HEK293 (cell line): ENCODE measurements around the gene CTBP2.

Source experiments
- CTCF ChIA-PET: fragments of 350-600 bp; formaldehyde crosslinking; extraction: SDS; loops from one replicate; lab custom pipeline; 2021; ENCODE audit warnings: antibody characterized with exemption; lab: Yijun Ruan, JAX
- POLR2A ChIA-PET: fragments of 300-600 bp; formaldehyde crosslinking; extraction: SDS; loops from one replicate; lab custom pipeline; 2020; ENCODE audit warnings: antibody characterized with exemption, inconsistent platforms; lab: Yijun Ruan, JAX
- H3K27ac ChIP-seq: fragments of 200-500 bp; sonication (Bioruptor generic); 2 replicates; pipeline ENCODE4 v1.5.1; 2014; ENCODE audit warnings: low read depth, low read length, control low read depth, inconsistent platforms; ENCODE audit errors: extremely low read depth
- H3K36me3 ChIP-seq, 2 experiments: fragments of 200-500 bp in 1 of 2; sonication (Bioruptor generic) in 1 of 2; 1 replicate in 1 of 2; 2 replicates in 1 of 2; pipeline ENCODE4 v1.5.1; 2014 to 2017; ENCODE audit warnings: inconsistent platforms in 2 of 2, low read length in 2 of 2; ENCODE audit not compliant: control insufficient read depth in 2 of 2, insufficient read depth in 1 of 2
- H3K4me1 ChIP-seq: fragments of 200-500 bp; sonication (Bioruptor generic); 2 replicates; pipeline ENCODE4 v1.5.1; 2014; ENCODE audit warnings: mild to moderate bottlenecking, low read length, inconsistent platforms; ENCODE audit not compliant: control insufficient read depth, insufficient read depth
- H3K4me3 ChIP-seq: 2 replicates; pipeline ENCODE4 v1.5.1; 2011; ENCODE audit warnings: low read depth, mild to moderate bottlenecking, control low read depth, low read length, moderate library complexity
- H3K9me3 ChIP-seq: fragments of 200-500 bp; sonication (Bioruptor generic); 2 replicates; pipeline ENCODE4 v1.5.1; 2014; ENCODE audit warnings: low read depth, low read length, inconsistent platforms; ENCODE audit not compliant: control insufficient read depth, insufficient read depth
- KLF16 ChIP-seq: fragments of 450-650 bp; formaldehyde crosslinking; IDR thresholded peaks from 2 replicates; pipeline ENCODE4 v1.5.1; 2017; ENCODE audit warnings: missing biosample characterization, missing genetic modification characterization
- WT1 ChIP-seq: fragments of 450-650 bp; formaldehyde crosslinking; IDR thresholded peaks from 2 replicates; pipeline ENCODE4 v1.5.1; 2016; ENCODE audit warnings: missing biosample characterization, missing genetic modification characterization
- ZBTB8A ChIP-seq: fragments of 450-650 bp; formaldehyde crosslinking; IDR thresholded peaks from 2 replicates; pipeline ENCODE4 v1.5.1; 2016; ENCODE audit warnings: missing biosample characterization, missing genetic modification characterization
- ZEB2 ChIP-seq: fragments of 450-650 bp; formaldehyde crosslinking; IDR thresholded peaks from 2 replicates; pipeline ENCODE4 v1.5.1; 2016; ENCODE audit warnings: missing biosample characterization, missing genetic modification characterization
- ZFP69B ChIP-seq: fragments of 450-650 bp; formaldehyde crosslinking; IDR thresholded peaks from 2 replicates; pipeline ENCODE4 v1.5.1; 2016; ENCODE audit warnings: missing biosample characterization, missing genetic modification characterization
- ZNF248 ChIP-seq: fragments of 450-650 bp; formaldehyde crosslinking; IDR thresholded peaks from 2 replicates; pipeline ENCODE4 v1.5.1; 2017; ENCODE audit warnings: missing biosample characterization, missing genetic modification characterization
- ZNF292 ChIP-seq: fragments of 450-650 bp; formaldehyde crosslinking; IDR thresholded peaks from 2 replicates; pipeline ENCODE4 v1.5.1; 2016; ENCODE audit warnings: low read depth, missing biosample characterization, missing genetic modification characterization, borderline replicate concordance
- ZNF341 ChIP-seq: fragments of 450-650 bp; formaldehyde crosslinking; IDR thresholded peaks from 2 replicates; pipeline ENCODE4; 2016; ENCODE audit warnings: low read depth, missing biosample characterization, missing genetic modification characterization
- ZNF501 ChIP-seq: fragments of 450-650 bp; formaldehyde crosslinking; IDR thresholded peaks from 2 replicates; pipeline ENCODE4 v1.5.1; 2016; ENCODE audit warnings: missing biosample characterization, missing genetic modification characterization
- ZNF670 ChIP-seq: fragments of 450-650 bp; formaldehyde crosslinking; IDR thresholded peaks from 2 replicates; pipeline ENCODE4 v1.5.1; 2016; ENCODE audit warnings: missing biosample characterization, missing genetic modification characterization, low read depth
- ZNF76 ChIP-seq: fragments of 450-650 bp; formaldehyde crosslinking; IDR thresholded peaks from 2 replicates; pipeline ENCODE4; 2016; ENCODE audit warnings: low read depth, missing biosample characterization, missing genetic modification characterization, borderline replicate concordance
- ZNF830 ChIP-seq: fragments of 450-650 bp; IDR thresholded peaks from 2 replicates; pipeline ENCODE4 v1.5.0; 2018; ENCODE audit warnings: missing biosample characterization, missing genetic modification characterization, low read depth, mild to moderate bottlenecking, moderate library complexity
- TF ChIP-seq, protein P1 (sequence below): fragments of 450-650 bp; formaldehyde crosslinking; IDR thresholded peaks from 2 replicates; pipeline ENCODE4 v1.5.1; 2016; ENCODE audit warnings: missing biosample characterization, missing genetic modification characterization
- TF ChIP-seq, protein P2 (sequence below): fragments of 450-650 bp; formaldehyde crosslinking; IDR thresholded peaks from 2 replicates; pipeline ENCODE4 v1.5.1; 2016; ENCODE audit warnings: missing biosample characterization, missing genetic modification characterization
- TF ChIP-seq, protein P3 (sequence below): fragments of 450-650 bp; formaldehyde crosslinking; IDR thresholded peaks from 2 replicates; pipeline ENCODE4 v1.5.1; 2017; ENCODE audit warnings: missing biosample characterization, missing genetic modification characterization
- TF ChIP-seq, protein P4 (sequence below): fragments of 450-650 bp; formaldehyde crosslinking; IDR thresholded peaks from 2 replicates; pipeline ENCODE4 v1.5.1; 2017; ENCODE audit warnings: missing biosample characterization, mild to moderate bottlenecking, missing genetic modification characterization, moderate library complexity
- TF ChIP-seq, protein P5 (sequence below): IDR thresholded peaks from 2 replicates; pipeline ENCODE4 v1.6.1; 2011; ENCODE audit warnings: mild to moderate bottlenecking, low read depth, low read length, borderline replicate concordance
- TF ChIP-seq, protein P6 (sequence below): fragments of 450-650 bp; formaldehyde crosslinking; IDR thresholded peaks from 2 replicates; pipeline ENCODE4 v1.5.1; 2016; ENCODE audit warnings: missing biosample characterization, missing genetic modification characterization

CTBP2 gene

DNA sequence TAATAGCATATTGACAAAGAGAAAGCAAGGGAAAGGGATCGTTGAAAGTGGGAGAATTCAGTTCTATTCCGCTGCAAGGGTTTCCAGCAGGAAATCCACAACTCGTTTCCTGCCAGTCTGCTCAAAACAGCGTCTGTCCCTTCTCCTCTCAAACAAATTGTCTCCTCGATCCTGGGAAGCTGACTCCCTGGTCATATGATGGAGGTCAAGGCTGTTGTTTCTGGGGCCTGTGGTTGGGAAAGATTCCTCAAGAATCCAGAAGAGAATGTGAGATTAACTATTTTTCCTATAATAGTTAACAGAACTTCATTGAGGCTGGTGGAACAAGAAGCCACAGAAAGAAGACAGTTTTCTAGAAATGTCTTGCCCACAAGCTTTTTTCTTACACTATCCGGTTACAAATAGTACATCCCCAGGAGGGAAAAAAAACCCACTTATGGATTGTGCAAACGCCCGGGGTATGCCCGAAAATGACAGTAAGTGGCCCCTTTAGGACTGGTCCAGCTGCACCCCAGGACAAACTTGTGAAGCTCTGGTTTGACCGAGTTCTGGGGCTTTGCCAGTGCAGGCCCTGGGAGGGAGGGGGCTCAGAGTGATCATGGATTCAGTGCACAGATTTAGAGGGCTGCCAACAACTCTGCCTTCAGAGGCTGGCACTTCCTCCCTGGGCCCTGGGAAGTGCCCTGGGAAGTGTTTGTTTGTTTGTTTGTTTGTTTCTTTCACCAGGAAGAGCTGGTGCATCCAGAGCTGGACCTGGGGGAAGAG, 49.4 kb upstream of the CTBP2 start:
- H3K4me1 ChIP-seq, result no peaks in the 10 kb centered on the region
- CTCF ChIA-PET, result interaction anchor here (0.6 kb wide), 1 partner anchor 1780 kb away, joined by 3 read pairs; no protein-coding TSS in a partner anchor
- TF ChIP-seq, protein P1, sequence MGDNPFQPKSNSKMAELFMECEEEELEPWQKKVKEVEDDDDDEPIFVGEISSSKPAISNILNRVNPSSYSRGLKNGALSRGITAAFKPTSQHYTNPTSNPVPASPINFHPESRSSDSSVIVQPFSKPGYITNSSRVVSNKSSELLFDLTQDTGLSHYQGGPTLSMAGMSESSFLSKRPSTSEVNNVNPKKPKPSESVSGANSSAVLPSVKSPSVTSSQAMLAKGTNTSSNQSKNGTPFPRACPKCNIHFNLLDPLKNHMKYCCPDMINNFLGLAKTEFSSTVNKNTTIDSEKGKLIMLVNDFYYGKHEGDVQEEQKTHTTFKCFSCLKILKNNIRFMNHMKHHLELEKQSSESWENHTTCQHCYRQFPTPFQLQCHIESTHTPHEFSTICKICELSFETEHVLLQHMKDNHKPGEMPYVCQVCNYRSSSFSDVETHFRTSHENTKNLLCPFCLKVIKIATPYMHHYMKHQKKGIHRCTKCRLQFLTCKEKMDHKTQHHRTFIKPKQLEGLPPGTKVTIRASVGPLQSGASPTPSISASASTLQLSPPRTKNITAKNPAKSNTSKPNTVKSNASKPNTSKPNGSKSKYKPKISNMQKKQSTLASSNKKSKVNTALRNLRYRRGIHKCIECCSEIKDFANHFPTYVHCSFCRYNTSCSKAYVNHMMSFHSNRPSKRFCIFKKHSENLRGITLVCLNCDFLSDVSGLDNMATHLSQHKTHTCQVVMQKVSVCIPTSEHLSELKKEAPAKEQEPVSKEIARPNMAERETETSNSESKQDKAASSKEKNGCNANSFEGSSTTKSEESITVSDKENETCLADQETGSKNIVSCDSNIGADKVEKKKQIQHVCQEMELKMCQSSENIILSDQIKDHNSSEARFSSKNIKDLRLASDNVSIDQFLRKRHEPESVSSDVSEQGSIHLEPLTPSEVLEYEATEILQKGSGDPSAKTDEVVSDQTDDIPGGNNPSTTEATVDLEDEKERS, result no peak
- no peak for TF ChIP-seq KLF16 (tag by site-specific recombination)
- TF ChIP-seq, protein P2, sequence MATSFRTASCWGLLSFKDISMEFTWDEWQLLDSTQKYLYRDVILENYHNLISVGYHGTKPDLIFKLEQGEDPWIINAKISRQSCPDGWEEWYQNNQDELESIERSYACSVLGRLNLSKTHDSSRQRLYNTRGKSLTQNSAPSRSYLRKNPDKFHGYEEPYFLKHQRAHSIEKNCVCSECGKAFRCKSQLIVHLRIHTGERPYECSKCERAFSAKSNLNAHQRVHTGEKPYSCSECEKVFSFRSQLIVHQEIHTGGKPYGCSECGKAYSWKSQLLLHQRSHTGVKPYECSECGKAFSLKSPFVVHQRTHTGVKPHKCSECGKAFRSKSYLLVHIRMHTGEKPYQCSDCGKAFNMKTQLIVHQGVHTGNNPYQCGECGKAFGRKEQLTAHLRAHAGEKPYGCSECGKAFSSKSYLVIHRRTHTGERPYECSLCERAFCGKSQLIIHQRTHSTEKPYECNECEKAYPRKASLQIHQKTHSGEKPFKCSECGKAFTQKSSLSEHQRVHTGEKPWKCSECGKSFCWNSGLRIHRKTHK (tag by site-specific recombination), result no peak
- POLR2A ChIA-PET, result no interaction called here
- no peak overlapping the region for H3K27ac ChIP-seq
- H3K36me3 ChIP-seq, result no peaks in the 10 kb centered on the region
- H3K9me3 ChIP-seq, result no peaks in the 10 kb centered on the region
- H3K4me3 ChIP-seq, result no peak overlapping the region

DNA sequence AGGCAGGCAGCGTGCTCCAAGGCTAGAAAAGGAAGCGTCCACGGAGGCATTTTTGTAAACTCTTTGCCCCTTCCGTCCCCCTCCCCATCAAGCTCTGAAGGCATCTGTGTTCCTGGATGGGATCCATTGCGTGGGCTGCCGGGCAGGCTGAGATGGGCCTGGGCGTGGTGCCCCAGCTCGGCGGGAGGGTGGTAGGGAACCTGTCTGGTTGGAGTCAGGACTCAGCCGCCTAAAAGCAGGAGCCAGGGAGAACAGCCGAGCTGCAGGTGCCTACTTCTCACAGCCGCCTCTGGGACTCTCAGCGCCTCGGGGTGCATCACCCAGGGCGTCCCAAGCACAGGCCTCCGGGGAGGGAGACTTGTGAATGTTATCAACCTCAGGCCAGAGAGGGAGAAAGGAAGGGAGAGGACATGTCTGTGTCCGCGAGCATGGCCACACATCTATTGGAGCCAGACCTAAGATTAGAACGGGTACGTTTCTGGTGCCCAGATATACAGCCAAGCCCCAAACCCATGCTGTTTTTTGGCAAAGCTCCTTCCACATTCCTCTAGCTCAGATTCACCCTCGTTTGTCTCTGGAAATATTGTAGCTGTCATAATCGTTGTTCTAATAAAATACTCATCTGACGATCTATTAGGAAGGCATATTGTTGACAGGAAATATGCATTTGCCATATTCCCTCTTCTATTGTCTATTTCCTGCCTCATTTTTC, 48.6 kb upstream of the CTBP2 start:
- Histone ChIP-seq H3K4me1 (no peaks in the 10 kb centered on the region), H3K27ac (no peak overlapping the region), H3K9me3 (no peaks in the 10 kb centered on the region), H3K36me3 (no peaks in the 10 kb centered on the region), H3K4me3 (no peak overlapping the region)
- CTCF ChIA-PET, result no interaction called here
- TF ChIP-seq, protein P3, sequence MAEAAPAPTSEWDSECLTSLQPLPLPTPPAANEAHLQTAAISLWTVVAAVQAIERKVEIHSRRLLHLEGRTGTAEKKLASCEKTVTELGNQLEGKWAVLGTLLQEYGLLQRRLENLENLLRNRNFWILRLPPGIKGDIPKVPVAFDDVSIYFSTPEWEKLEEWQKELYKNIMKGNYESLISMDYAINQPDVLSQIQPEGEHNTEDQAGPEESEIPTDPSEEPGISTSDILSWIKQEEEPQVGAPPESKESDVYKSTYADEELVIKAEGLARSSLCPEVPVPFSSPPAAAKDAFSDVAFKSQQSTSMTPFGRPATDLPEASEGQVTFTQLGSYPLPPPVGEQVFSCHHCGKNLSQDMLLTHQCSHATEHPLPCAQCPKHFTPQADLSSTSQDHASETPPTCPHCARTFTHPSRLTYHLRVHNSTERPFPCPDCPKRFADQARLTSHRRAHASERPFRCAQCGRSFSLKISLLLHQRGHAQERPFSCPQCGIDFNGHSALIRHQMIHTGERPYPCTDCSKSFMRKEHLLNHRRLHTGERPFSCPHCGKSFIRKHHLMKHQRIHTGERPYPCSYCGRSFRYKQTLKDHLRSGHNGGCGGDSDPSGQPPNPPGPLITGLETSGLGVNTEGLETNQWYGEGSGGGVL (tag by site-specific recombination), result no peak
- TF ChIP-seq ZFP69B (tag by site-specific recombination), result no peak
- TF ChIP-seq ZNF76 (tag by site-specific recombination), result no peak
- TF ChIP-seq, protein P4, sequence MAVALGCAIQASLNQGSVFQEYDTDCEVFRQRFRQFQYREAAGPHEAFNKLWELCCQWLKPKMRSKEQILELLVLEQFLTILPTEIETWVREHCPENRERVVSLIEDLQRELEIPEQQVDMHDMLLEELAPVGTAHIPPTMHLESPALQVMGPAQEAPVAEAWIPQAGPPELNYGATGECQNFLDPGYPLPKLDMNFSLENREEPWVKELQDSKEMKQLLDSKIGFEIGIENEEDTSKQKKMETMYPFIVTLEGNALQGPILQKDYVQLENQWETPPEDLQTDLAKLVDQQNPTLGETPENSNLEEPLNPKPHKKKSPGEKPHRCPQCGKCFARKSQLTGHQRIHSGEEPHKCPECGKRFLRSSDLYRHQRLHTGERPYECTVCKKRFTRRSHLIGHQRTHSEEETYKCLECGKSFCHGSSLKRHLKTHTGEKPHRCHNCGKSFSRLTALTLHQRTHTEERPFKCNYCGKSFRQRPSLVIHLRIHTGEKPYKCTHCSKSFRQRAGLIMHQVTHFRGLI (tag by site-specific recombination), result no peak
- TF ChIP-seq ZNF501 (tag by site-specific recombination), result no peak
- no peak for TF ChIP-seq ZBTB8A (tag by site-specific recombination)
- TF ChIP-seq ZNF670 (tag by site-specific recombination), result no peak
- no peak for TF ChIP-seq ZNF292
- TF ChIP-seq ZEB2 (tag by site-specific recombination), result no peak
- TF ChIP-seq ZNF248, result no peak
- TF ChIP-seq, protein P5, sequence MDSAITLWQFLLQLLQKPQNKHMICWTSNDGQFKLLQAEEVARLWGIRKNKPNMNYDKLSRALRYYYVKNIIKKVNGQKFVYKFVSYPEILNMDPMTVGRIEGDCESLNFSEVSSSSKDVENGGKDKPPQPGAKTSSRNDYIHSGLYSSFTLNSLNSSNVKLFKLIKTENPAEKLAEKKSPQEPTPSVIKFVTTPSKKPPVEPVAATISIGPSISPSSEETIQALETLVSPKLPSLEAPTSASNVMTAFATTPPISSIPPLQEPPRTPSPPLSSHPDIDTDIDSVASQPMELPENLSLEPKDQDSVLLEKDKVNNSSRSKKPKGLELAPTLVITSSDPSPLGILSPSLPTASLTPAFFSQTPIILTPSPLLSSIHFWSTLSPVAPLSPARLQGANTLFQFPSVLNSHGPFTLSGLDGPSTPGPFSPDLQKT, result no peak
- no peak for TF ChIP-seq WT1 (tag by site-specific recombination)
- TF ChIP-seq ZNF830 (tag by site-specific recombination), result no peak
- TF ChIP-seq ZNF341 (tag by site-specific recombination), result no peak
- TF ChIP-seq, protein P6, sequence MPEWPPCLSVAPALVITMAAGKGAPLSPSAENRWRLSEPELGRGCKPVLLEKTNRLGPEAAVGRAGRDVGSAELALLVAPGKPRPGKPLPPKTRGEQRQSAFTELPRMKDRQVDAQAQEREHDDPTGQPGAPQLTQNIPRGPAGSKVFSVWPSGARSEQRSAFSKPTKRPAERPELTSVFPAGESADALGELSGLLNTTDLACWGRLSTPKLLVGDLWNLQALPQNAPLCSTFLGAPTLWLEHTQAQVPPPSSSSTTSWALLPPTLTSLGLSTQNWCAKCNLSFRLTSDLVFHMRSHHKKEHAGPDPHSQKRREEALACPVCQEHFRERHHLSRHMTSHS, result no peak
- POLR2A ChIA-PET, result no interaction called here
